HuH-7 (cell line): ENCODE results near the gene CBX2.

Experiments
- DNase-seq: peaks from one replicate; pipeline ENCODE4 v3.0.0; 2011; ENCODE audit warnings: low spot score

Gene CBX2

GRCh38 chr17:79788455-79788854 is 10.5 kb downstream of the CBX2 start:
- no peak for DNase-seq

- DNase-seq, result peak; percentile 88
Observed at GRCh38 chr17:79788989-79789942, 11.3 kb downstream of the CBX2 start.

GRCh38 chr17:79789943-79790804 is 12.2 kb downstream of the CBX2 start:
- peak; percentile 97 for DNase-seq

- no peak for DNase-seq
Observed at GRCh38 chr17:79790805-79791734, 13.1 kb downstream of the CBX2 start.

GRCh38 chr17:79791735-79792161 is 13.8 kb downstream of the CBX2 start:
- no peak for DNase-seq

GRCh38 chr17:79792341-79792871 is 14.5 kb downstream of the CBX2 start:
- no peak for DNase-seq

- DNase-seq, result no peak
Observed at GRCh38 chr17:79792984-79793923, 15.3 kb downstream of the CBX2 start.

GRCh38 chr17:79793924-79794304 is 16.0 kb downstream of the CBX2 start:
- no peak for DNase-seq

- no peak for DNase-seq
Observed at GRCh38 chr17:79794659-79795511, 16.9 kb downstream of the CBX2 start.

- no peak for DNase-seq
Observed at GRCh38 chr17:79795795-79796443, 18.0 kb downstream of the CBX2 start.

- no peak for DNase-seq
Observed at GRCh38 chr17:79796444-79796762, 18.5 kb downstream of the CBX2 start.

GRCh38 chr17:79796763-79797491 is 19.0 kb downstream of the CBX2 start, which contains the start of gene CBX8:
TSS of gene CBX8 (minus strand) at chr17:79797077. CDS start at chr17:79796998, 79 bp downstream.
- DNase-seq, result peak; percentile 99

- peak; percentile 90 for DNase-seq
Observed at GRCh38 chr17:79797492-79798298, 19.7 kb downstream of the CBX2 start.

- DNase-seq, result no peak
Observed at GRCh38 chr17:79798299-79799173, 20.6 kb downstream of the CBX2 start.

- no peak for DNase-seq
Observed at GRCh38 chr17:79799174-79799537, 21.2 kb downstream of the CBX2 start.
